NB4 (cell line): ENCODE data around the gene SYMPK.

ENCODE experiments used
- DNase-seq: peaks from one replicate; pipeline ENCODE4 v3.0.0; 2010; ENCODE audit warnings: low read depth
- H3K4me3 ChIP-seq: one replicate; pipeline ENCODE4 v1.5.1; 2011; ENCODE audit warnings: mild to moderate bottlenecking, low read depth, low read length, moderate library complexity
- CTCF ChIP-seq: IDR thresholded peaks from one replicate; pipeline ENCODE4 v1.5.1; 2012; ENCODE audit warnings: low read depth, low read length
- MAX ChIP-seq: IDR thresholded peaks from 2 replicates; pipeline ENCODE4 v1.6.1; 2011; ENCODE audit warnings: low read depth, low read length
- MYC ChIP-seq: IDR thresholded peaks from 2 replicates; pipeline ENCODE4 v1.6.1; 2011; ENCODE audit warnings: low read depth, low read length
- POLR2A ChIP-seq: IDR thresholded peaks from 2 replicates; pipeline ENCODE4 v1.6.1; 2011; ENCODE audit warnings: mild to moderate bottlenecking; ENCODE audit not compliant: insufficient read length; ENCODE audit errors: extremely low read depth

The SYMPK gene

GRCh38 chr19:45821103-45821521 lies 41.8 kb downstream of the SYMPK start:
- no peak for TF ChIP-seq CTCF
- no peak for TF ChIP-seq POLR2A
- TF ChIP-seq MYC, result no peak
- TF ChIP-seq MAX, result no peak
- no peak overlapping the region for H3K4me3 ChIP-seq
- DNase-seq, result peak; percentile 12

- no peak overlapping the region for H3K4me3 ChIP-seq
- TF ChIP-seq MAX (no peak), CTCF (no peak), POLR2A (no peak), MYC (no peak)
- peak; percentile 26 for DNase-seq
These were observed 42.4 kb downstream of the SYMPK start for GRCh38 chr19:45820413-45821102.

GRCh38 chr19:45819769-45820168 lies 43.2 kb downstream of the SYMPK start:
- no peak overlapping the region for H3K4me3 ChIP-seq
- TF ChIP-seq MAX, result no peak
- no peak for TF ChIP-seq CTCF
- TF ChIP-seq MYC, result no peak
- no peak for TF ChIP-seq POLR2A
- no peak for DNase-seq

- DNase-seq, result peak; percentile 41
- H3K4me3 ChIP-seq, result no peak overlapping the region
- TF ChIP-seq MYC, result no peak
- TF ChIP-seq POLR2A, result no peak
- no peak for TF ChIP-seq MAX
- TF ChIP-seq CTCF, result no peak
These were observed 45.1 kb downstream of the SYMPK start for GRCh38 chr19:45817725-45818301.

GRCh38 chr19:45817010-45817724 lies 45.8 kb downstream of the SYMPK start:
- H3K4me3 ChIP-seq, result no peak overlapping the region
- TF ChIP-seq POLR2A (peak; percentile 34), CTCF (peak; percentile 100), MYC (peak; percentile 97), MAX (peak; percentile 99)
- DNase-seq, result peak; percentile 98
